LHCN-M2 (cell line): ENCODE measurements around the gene ZNF799. TPM values are rescaled to one million over a fixed set of nuclear protein-coding genes. Genes with fewer than 3 reads are reported as not detected.
A peak's percentile ranks its signal among the peaks of the same experiment; 100 is the strongest.
"Not testable (repeated sequence)": the region's sequence is repeated elsewhere in the genome, so short reads cannot be mapped to it uniquely, and the experiment has no call there.

ENCODE experiments used
- DNase-seq: peaks from one replicate; pipeline ENCODE4 v3.0.0-alpha.2; 2012; ENCODE audit warnings: low read depth
- polyA plus RNA-seq: library from polyadenylated mRNA; unstranded; fragments of >200 nt; gene quantifications from one replicate; pipeline ENCODE4 v1.2.1, GENCODE V29; 2012; ENCODE audit warnings: missing spikeins
- total RNA-seq: library from RNA; depleted of rRNA; stranded (reverse); fragments of >200 nt; gene quantifications from 2 replicates; pipeline ENCODE4 v1.2.3, GENCODE V29; 2014; rRNA removed

ZNF799 gene
- 4.3 and 4.9 TPM in 2 replicates for total RNA-seq
- 0.94 TPM for polyA plus RNA-seq

GRCh38 chr19:12400633-12401502 is at the start of gene ZNF799:
ZNF799 (minus strand) TSS chr19:12401271; CDS start chr19:12401070, 201 bp downstream.
- peak; percentile 98 for DNase-seq

- no peak for DNase-seq
These were observed 49.8 kb upstream of the ZNF799 start for GRCh38 chr19:12450844-12451243.

DNA sequence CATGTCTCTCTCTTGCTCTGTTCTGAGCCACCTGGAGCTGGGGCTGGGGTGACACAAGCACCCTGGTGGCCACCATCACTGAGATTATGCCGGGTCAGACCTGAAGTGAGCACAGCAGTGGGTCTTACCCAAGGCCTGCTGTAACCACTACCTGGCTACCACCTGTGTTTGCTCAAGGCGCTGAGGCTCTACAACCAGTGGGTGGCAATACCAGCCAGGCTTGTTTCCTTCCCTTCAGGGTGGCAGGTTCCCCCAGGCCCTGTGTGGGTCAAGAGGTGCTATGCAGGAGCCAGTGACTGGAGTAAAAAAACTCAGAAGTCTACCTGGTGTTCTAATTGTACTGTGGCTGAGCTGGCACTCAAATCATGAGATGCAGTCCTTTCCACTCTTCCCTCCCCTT is 47.7 kb upstream of the ZNF799 start:
- DNase-seq = no peak

DNA sequence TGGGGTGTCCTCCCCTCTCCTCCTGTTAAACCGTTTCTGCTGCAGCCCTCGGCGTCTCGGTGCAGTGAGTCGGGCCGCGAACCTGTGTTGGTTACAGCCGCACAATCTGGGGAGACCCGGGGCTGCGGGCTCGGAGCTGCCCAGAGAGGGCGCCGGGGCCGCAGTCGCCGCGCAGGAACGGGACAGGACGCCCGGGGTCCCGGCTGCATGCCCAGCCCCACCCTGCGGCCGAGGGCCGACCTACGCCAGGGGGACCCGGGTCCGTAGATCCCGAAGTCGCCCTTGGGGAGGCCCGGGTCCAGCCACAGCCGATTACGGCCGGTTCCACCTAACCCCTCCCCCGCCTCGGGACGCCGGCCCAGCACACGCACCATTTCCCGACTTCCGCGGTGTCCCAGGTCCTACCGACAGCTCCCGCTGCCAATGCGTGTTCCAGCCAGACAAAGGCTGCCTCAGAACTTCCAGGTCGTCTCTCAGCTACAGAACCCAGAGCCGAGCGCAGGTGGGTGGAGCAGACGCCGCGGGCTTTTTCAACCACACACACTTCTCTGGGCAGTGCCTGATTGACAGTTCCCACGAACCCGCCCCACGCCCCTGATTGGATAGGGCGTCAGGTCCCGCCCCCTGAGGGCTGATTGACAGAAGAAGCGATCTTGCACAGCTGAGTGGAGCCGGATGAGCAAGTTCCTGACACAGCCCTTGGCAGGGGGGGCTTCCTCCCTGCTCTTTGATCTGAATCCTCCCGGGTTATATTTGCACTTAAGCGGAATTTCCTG is 39.7 kb upstream of the ZNF799 start, which contains the start of gene ZNF443:
TSS of gene ZNF443 (minus strand) at position 481 of the 776 bp plus-strand sequence. CDS start at position 374, 107 bp downstream.
- DNase-seq = peak; percentile 98

DNA sequence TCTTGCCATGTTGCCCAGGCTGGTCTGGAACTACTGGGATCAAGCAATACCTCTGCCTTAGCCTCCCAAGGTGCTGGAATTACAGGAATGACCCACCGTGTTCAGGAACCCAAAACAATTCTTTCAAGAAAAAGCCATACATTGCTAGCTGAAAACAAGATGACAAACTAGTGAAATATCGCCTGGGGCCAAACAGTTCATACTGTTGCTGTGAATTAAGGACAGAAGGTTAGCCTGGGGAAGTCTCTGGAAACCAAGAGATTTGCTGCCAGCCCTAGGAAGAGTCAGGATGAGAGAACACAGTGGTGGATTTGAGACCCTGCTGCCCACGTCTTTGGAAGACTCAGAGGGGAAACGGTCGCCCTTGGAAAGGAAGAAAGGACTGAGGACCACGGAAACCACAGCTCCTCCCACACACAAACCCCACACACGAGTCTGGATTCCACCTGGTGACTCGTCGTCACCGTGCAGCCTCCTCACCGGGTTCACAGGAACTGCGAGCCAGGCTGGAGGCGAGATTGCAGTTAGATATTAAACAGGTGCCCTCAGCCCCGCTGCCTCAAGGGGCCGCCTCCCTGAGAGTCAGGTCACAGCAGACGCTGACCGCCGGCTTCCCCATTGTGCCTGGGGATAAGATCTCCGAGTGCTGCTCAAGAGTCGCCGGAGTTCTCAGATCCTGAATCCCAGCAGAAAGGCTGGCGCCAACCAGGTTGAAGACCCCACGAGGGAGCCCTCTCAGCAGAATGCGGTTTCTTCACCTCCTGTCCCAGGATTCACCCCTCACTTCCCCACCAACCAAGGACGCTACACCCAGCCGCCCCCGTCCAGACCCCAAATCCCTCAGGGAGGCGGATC is 38.8 kb upstream of the ZNF799 start:
- DNase-seq = peak; percentile 8

DNA sequence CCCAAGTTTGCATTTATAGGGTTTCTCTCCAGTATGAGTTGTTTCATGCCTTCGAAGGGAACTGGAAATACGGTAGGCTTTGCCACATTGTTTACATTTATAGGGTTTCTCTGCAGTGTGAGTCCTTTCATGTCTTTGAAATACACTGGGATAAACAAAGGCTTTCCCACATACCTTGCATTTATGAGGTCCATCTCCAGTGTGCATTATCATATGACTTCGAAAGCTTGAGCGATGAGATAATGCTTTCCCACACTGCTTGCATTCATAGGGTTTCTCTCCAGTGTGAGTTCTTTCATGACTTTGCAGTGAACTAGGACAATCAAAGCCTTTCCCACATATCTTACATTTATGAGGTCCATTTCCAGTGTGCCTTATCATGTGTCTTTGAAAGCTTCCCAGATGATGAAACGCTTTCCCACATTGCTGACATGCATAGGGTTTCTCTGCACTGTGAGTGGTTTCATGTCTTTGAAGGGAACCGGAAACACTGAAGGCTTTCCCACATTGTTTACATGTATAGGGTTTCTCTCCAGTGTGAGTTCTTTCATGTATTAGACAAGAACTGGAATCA is 29.7 kb upstream of the ZNF799 start:
- DNase-seq = not testable (repeated sequence)

DNA sequence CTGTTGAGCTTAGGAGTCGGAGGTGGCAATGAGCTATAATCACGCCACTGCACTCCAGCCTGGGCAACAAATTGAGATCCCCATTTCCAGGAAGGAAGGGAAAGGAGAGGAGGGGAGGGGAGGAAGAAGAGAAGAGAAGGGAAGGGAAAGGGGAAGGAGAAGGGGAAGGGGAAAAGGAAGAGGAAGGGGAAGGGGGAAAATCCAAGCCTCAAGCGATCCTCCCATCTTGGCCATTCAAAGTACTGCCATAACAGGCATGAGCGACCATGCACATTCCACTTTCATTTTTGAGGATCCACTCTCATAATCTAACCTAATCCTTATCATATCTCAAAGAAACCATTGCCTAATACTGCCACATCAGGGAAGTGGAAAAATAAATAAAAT is 24.8 kb upstream of the ZNF799 start:
- no peak for DNase-seq

DNA sequence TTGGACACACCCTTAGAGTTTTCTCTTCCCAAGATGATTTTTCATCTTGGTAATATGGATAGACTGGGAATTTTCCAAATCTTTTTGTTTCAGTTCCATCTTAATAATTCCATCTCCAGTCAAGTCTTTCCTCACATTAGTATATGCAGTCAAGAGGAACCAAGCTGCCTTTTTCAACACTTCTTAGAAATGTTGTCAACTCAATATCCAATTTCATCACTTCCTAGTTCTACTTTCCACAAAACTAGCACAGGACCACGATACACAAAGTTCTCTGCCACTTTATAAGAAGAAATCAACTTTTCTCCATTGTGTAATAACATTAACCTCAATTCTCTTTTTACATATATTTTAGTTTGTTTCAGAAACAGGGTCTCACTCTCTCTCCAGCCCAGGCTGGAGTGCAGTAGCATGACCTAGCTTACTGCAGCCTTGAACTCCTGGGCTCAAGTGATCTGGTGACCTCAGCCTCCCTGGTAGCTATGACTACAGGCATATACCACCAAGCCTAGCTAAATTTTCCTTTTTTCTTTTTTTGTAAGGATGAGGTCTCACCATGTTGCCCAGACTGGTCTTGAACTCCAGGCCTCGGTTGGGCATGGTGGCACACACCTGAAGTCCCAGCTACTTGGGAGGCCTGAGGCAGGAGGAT is 24.3 kb upstream of the ZNF799 start:
- no peak for DNase-seq

DNA sequence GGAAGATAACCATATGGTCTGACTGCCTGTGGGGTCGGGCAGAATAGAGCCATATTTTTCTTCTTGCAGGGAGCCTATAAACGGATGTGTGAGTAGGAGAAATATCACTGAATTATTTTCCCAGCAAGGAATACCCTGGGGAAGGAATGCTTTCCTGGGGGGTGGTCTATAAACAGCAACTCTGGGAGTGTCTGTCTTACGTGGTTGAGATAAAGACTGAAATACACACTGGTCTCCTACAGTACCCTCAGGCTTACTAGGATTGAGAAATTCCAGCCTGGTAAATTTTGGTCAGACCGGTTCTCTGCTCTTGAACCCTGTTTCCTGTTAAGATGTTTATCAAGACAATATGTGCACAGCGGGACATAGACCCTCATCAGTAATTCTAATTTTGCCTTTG is 16.2 kb upstream of the ZNF799 start:
- not testable (repeated sequence) for DNase-seq

- no peak for DNase-seq
These were observed 10.8 kb upstream of the ZNF799 start for GRCh38 chr19:12411893-12412292.

- peak; percentile 23 for DNase-seq
These were observed 1.0 kb downstream of the ZNF799 start for GRCh38 chr19:12399901-12400632.

DNA sequence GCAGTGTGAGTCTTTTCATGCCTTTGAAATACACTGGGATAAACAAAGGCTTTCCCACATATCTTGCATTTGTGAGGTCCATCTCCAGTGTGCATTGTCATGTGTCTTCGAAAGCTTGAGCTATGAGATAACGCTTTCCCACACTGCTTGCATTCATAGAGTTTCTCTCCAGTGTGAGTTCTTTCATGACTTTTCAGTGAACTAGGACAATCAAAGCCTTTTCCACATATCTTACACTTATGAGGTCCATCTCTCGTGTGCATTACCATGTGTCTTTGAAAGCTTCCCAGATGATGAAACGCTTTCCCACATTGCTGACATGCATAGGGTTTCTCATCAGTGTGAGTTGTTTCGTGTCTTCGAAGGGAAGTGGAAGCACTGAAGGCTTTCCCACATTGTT is 9.9 kb downstream of the ZNF799 start:
- not testable (repeated sequence) for DNase-seq

- DNase-seq = not testable (repeated sequence)
These were observed 14.7 kb downstream of the ZNF799 start for GRCh38 chr19:12386365-12386764.

DNA sequence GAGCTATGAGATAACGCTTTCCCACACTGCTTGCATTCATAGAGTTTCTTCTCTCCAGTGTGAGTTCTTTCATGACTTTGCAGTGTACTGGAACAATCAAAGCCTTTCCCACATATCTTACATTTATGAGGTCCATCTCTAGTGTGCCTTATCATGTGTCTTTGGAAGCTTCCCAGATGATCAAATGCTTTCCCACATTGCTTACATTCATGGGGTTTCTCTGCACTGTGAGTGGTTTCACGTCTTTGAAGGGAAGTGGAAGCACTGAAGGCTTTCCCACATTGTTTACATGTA is 20.7 kb downstream of the ZNF799 start:
- DNase-seq = no peak

- no peak for DNase-seq
These were observed 21.2 kb downstream of the ZNF799 start for GRCh38 chr19:12379732-12380443.

DNA sequence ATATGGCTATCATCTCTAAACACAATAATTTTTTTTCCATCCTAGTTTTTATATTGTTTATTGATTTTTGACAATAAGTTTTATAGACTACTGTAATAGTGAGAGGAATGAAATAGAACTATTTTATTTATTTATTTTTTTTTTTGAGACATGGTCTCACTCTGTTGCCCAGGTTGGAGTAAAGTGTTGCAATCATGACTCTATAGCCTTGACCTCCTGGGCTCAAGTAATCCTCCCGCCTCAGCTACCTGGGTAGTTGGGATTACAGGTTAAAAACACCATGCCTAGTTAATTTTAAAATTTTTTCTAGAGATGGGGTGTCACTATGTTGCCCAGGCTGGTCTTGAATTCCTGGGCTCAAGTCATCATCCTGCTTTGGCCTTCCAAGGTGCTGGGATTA is 27.0 kb downstream of the ZNF799 start:
- no peak for DNase-seq

GRCh38 chr19:12365236-12366162 is 35.6 kb downstream of the ZNF799 start, which contains the start of gene ZNF442:
ZNF442 (minus strand) TSS chr19:12365683; CDS start chr19:12363631, 2,052 bp downstream.
- DNase-seq = peak; percentile 98
